HG03045 (cell line): ENCODE measurements around the gene CCDC144A.
"Not testable (repeated sequence)": the region's sequence is repeated elsewhere in the genome, so short reads cannot be mapped to it uniquely, and the experiment has no call there.

ENCODE experiments used
- ATAC-seq: cut with Tn5 transposase; IDR thresholded peaks from one replicate; pipeline ENCODE4 v1.9.1; 2021; ENCODE audit warnings: mild to moderate bottlenecking, moderate library complexity; ENCODE audit not compliant: unreplicated experiment

CCDC144A gene

GRCh38 chr17:16751924-16752287, 61.9 kb downstream of the CCDC144A start:
- not testable (repeated sequence) for ATAC-seq

- ATAC-seq = not testable (repeated sequence)
Measured at GRCh38 chr17:16757520-16757919, 67.5 kb downstream of the CCDC144A start.

GRCh38 chr17:16758177-16758576, 68.1 kb downstream of the CCDC144A start:
- ATAC-seq = not testable (repeated sequence)

GRCh38 chr17:16768290-16769175, 78.5 kb downstream of the CCDC144A start:
- not testable (repeated sequence) for ATAC-seq

DNA sequence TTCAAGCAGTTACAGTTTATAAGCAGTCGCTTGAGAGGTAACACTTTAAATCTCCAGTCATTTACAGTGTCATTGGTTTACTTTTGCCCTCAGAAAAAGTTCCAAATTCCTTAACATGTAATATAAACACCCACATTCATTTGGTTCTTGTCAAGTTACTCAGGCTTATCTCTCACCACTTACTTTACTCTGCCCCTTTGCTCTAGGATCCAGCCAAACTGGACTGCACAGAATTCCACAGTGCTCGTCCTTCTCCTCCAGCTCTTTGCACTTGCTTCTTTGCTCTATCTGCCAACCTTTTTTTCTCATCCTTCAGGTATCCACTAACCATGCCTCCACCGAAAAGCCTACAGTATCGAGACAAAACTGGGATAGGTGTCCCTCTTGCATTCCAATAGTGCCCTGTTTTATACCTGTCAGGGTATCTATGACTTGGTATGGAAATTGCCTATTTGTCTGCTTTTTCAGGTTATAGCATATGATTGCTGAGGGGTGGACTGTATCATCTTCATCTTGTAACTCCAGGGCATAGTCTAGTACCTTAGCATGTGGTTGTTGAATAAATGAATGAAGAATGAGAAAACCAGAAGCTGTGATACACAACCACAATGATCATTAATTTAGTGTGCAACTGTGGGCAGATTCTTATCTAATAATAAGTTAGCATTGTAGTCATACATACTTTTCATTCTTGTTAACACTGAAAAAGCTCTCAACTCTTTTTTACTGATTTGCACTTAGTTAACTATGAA, 82.5 kb downstream of the CCDC144A start:
- ATAC-seq = not testable (repeated sequence)

DNA sequence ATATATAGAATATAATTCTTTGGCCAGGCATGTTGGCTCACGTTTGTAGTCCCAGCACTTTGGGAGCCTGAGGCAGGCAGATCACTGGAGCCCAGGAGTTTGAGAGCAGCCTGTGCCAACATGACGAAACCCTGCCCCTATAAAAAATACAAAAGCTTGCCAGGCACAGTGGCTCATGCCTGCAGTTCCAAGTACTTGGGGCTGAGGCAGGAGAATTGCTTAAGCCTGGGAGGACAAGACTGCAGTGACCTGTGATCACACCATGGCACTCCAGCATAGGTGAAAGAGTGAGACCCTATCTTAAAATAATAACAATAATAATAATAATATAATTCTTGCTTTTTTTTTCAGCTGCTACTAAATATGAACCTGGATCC, 83.1 kb downstream of the CCDC144A start:
- not testable (repeated sequence) for ATAC-seq

- not testable (repeated sequence) for ATAC-seq
Measured at GRCh38 chr17:16787851-16788250, 97.8 kb downstream of the CCDC144A start.

- not testable (repeated sequence) for ATAC-seq
Measured at GRCh38 chr17:16788889-16789536, 99.0 kb downstream of the CCDC144A start.

DNA sequence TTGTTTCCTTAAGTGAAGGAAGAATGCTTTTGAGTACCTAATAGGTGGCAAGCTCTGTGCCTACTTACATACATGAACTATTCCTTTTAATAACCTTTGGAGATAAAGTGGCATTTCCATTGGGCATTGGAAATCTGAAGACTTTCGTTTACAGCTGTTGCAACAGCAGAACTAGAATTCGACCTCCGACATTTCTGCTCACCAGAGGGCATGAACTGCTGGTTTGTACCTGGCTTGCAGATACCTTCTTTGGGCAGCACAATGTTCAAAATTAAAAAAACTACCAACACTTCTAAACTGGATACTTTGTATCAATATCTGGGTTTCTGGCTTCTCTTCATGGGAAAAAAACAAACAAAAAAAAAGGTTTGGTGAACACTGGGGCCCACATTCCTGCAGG, 99.6 kb downstream of the CCDC144A start:
- not testable (repeated sequence) for ATAC-seq

DNA sequence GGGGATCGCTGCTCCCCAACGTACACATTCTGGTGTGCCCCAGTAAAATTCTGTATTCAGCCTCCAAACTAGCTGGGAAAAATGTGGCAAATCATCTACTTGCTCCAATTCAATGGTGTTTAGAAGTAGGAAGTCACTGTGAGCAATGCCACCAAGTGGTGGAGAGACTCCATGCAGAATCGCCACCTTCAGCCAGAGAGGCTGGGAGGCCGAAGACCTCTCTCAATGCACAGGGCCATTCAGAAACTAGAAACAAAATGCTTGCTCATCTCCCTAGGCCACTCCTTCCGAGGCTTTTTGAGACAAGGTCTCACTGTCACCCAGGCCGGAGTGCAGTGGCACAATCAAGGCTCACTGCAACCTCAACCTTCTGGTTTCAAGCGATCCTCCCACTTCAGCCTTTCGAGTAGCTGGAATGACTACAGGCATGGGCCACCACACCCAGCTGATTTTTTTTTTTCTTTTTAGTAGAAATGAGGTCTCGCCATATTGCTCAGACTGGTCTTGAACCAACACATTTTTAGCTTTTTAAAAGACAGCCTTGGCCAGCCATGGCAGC, 100.4 kb downstream of the CCDC144A start:
- not testable (repeated sequence) for ATAC-seq

GRCh38 chr17:16794215-16794614, 104.2 kb downstream of the CCDC144A start:
- ATAC-seq = not testable (repeated sequence)

GRCh38 chr17:16795894-16796293, 105.9 kb downstream of the CCDC144A start:
- ATAC-seq = not testable (repeated sequence)

DNA sequence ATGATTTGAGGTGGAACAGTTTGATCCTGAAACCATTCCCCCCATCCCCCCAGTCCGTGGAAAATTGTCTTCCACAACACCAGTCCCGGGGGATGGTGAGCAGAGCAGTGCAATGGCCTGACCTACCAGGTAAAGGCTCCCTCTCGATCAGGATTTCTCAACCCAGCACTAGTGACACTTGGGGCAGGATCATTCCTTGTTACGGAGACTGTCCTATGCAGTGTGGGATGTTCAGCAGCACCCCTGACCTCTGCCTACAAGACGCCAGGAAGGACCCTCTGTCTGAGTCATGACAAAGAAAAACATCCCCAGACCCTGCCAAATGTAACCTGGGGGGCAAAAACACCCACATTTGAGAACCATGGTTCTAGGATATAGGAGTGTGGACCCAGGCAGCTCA, 114.8 kb downstream of the CCDC144A start:
- ATAC-seq = not testable (repeated sequence)

DNA sequence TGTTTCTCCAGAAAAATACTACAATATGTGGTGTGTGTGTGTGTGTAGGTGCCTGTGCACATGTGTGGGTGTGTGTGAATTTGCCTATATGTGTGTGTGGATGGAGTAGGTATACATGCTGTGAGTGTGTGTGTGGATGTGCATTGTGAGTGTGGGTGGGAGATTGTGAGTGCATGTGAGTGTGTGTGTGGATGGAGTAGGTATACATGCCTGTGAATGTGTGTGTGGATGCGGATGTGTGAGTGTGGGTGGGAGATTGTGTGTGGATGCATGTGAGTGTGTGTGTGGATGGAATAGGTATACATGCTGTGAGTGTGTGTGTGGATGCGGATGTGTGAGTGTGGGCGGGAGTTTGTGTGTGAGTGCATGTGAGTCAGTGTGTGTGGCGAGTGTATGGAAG, 116.6 kb downstream of the CCDC144A start:
- not testable (repeated sequence) for ATAC-seq

DNA sequence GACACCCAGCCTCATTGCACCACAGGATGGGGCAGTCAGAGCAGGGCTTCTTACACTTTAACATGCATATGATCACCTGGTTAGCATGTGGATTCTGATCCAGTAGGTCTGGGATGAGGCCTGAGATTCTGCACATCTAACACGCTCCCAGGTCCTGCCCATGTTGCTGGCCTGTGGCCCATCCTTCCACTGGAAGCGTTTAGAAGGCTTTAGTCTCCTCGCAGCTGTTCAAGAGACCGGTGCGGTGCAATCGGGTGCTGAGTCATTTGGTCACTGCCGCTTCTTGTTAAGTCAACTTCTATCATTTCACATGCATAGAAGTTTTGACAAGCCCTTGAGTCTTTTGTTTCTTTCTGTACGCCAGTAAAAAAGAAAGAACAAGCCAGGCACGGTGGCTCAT, 117.6 kb downstream of the CCDC144A start:
- not testable (repeated sequence) for ATAC-seq

- not testable (repeated sequence) for ATAC-seq
Measured at GRCh38 chr17:16810236-16810635, 120.2 kb downstream of the CCDC144A start.

- not testable (repeated sequence) for ATAC-seq
Measured at GRCh38 chr17:16812126-16812525, 122.1 kb downstream of the CCDC144A start.

DNA sequence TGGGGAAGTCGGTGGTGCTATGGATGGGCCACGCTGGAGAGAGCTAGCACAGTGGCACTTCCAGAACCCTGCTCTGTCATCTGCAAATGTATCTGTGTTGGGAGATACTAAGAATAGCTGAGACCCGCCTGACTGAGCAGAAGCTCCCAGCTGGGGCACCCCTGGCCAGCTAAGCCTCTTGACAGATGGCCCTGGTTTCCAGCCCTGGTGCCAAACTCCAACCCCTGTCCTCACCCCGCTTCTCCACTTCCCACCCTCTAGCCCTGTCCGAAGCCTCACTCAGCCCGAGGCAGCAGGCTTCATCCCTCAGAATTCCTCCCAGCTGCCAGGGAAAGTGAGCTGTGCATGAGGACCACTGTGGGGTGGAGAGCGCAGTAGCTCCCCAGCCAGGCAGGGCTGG, 124.4 kb downstream of the CCDC144A start:
- ATAC-seq = no peak

DNA sequence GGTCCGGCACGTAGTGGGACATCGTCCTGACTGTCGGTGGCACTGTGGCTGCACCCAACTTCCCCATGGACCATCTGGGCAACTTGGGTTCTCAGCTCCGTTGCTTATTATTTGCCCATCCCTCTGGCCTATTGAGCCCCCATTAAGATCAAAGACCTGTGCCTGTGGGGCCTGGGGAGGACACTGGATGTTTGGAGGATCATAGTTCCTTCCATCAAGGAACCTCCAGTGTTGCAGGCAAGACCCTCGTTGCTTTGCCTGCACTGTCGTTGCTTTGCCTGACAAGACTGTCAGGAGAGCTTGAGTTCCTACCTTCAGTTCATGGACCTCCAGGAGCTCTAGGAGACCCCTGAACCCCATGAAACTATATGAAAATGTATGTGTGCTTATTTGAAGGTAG, 127.2 kb downstream of the CCDC144A start:
- no peak for ATAC-seq

DNA sequence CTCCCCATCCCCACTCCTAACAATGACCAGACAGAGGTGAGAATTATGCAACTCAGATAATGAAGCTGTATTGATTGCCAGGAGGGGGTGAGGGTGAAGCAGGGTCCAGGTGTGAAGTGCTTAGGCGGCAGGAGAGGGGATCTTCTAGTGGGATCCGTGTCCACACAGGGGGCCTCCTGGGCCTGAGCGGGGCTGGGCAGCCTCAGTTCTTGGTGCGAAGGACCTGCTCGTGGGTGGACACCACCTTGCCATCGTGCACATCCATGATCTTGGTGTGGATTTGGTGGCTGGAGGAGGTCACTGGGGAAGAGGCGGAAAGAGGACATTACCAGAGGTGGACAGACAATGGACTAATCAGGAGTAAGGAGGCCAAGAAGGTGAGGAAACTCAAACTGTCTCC, 127.9 kb downstream of the CCDC144A start:
- ATAC-seq = not testable (repeated sequence)

- no peak for ATAC-seq
Measured at GRCh38 chr17:16818340-16818739, 128.3 kb downstream of the CCDC144A start.
